MCF 10A (cell line): ENCODE data around the gene CYBRD1. TPM values are rescaled to one million over a fixed set of nuclear protein-coding genes. Genes with fewer than 3 reads are reported as not detected.

Experiments
- Bru-seq: library from RNA; stranded (reverse); fragments of 400-500 nt; gene quantifications from one replicate; lab custom pipeline; 2021; lab: Mats Ljungman, UMichigan
- BruChase-seq, 2 experiments: library from RNA; stranded (reverse); fragments of 400-500 nt; gene quantifications; one replicate each; lab custom pipeline; 2021; lab: Mats Ljungman, UMichigan
- BruUV-seq: library from RNA; stranded (reverse); fragments of 400-500 nt; replicated peaks from 2 replicates; lab custom pipeline; 2021; lab: Mats Ljungman, UMichigan
- CTCF ChIA-PET: fragments of 300-600 bp; sonication (Branson Sonifier 250); formaldehyde crosslinking; extraction: SDS; loops from one replicate; lab custom pipeline; 2021; ENCODE audit warnings: antibody characterized with exemption, inconsistent platforms; lab: Yijun Ruan, JAX
- POLR2A ChIA-PET: fragments of 300-600, 350-650 bp; sonication (Branson Sonifier 250); formaldehyde crosslinking; extraction: SDS; loops from one replicate; lab custom pipeline; 2020; ENCODE audit warnings: antibody characterized with exemption, inconsistent platforms; lab: Yijun Ruan, JAX
- DNase-seq: peaks from one replicate; pipeline ENCODE4 v3.0.0-alpha.2; 2018; ENCODE audit not compliant: unreplicated experiment
- H3K27ac Mint-ChIP-seq: one replicate; pipeline ENCODE4 v1.8.0; 2022; ENCODE audit warnings: mild to moderate bottlenecking, low read depth, mixed read lengths; ENCODE audit not compliant: unreplicated experiment
- H3K27me3 Mint-ChIP-seq: one replicate; pipeline ENCODE4 v1.8.0; 2022; ENCODE audit warnings: mixed read lengths; ENCODE audit not compliant: insufficient read depth, unreplicated experiment
- H3K36me3 Mint-ChIP-seq: one replicate; pipeline ENCODE4 v1.8.0; 2022; ENCODE audit warnings: mild to moderate bottlenecking, moderate library complexity, mixed read lengths; ENCODE audit not compliant: insufficient read depth, unreplicated experiment
- H3K4me1 Mint-ChIP-seq: one replicate; pipeline ENCODE4 v1.8.0; 2022; ENCODE audit warnings: mixed read lengths; ENCODE audit not compliant: insufficient read depth, unreplicated experiment
- H3K4me3 Mint-ChIP-seq: one replicate; pipeline ENCODE4 v1.8.0; 2022; ENCODE audit warnings: mild to moderate bottlenecking, moderate library complexity, mixed read lengths; ENCODE audit not compliant: unreplicated experiment
- H3K9me3 Mint-ChIP-seq: one replicate; pipeline ENCODE4 v1.8.0; 2022; ENCODE audit warnings: mixed read lengths; ENCODE audit not compliant: unreplicated experiment
- intact Hi-C: fragments of 100-400 bp; cut with micrococcal nuclease; formaldehyde crosslinking; loops from 2 replicates; pipeline ENCODE4 v1.14.1; 2022
- long read RNA-seq: library from polyadenylated mRNA; stranded (forward); transcript quantifications from one replicate; pipeline ENCODE4 v2.0.0, GENCODE V29; 2022
- total RNA-seq: library from RNA; stranded (reverse); gene quantifications from 2 replicates; pipeline ENCODE4 v1.2.3, GENCODE V29; 2022
- TF ChIP-seq, protein P1 (sequence below): fragments of 200-600 bp; IDR thresholded peaks from one replicate; pipeline ENCODE4 v1.8.0; 2022; ENCODE audit warnings: antibody characterized with exemption, mild to moderate bottlenecking; ENCODE audit not compliant: unreplicated experiment

Gene CYBRD1
- total RNA-seq (8.9 and 15.8 TPM in 2 replicates), Bru-seq, nascent RNA (percentile 45 among the genes with signal in this experiment), BruChase-seq, experiment 1, labeled RNA remaining after a 6-hour chase (percentile 79 among the genes with signal in this experiment), BruChase-seq, experiment 2, labeled RNA remaining after a 2-hour chase (percentile 70 among the genes with signal in this experiment)
- long read RNA-seq, full-length matches to known transcripts, result 12 of 14 reads
- long read RNA-seq, partial matches to known transcripts, result 0 of 14 reads
- long read RNA-seq, other reads (novel, unspliced or antisense), result 2 of 14 reads

DNA sequence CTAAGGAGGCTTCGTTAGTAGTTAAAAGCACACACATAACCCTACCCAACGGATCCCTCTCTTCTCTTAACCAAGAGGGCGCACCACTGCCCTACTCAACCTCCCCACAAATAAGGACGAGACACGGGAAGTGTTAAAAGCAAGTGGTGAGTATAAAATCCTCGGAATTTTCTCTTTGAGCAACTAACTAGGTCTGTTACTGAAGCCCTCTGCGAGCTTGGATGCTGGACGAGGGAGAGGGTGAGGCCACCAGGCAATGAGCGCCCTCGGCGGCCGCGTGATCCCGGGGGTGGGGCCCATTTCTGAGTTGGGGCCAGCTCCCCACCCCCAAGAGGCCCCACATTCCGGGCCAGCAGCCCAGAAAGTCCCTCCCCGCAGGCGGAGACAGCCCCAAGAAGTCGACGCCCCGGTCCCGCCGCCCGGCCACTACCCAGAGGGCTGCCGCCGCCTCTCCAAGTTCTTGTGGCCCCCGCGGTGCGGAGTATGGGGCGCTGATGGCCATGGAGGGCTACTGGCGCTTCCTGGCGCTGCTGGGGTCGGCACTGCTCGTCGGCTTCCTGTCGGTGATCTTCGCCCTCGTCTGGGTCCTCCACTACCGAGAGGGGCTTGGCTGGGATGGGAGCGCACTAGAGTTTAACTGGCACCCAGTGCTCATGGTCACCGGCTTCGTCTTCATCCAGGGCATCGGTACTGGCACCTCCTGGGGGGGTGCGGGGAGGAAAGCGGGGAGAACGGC is at the start of gene CYBRD1:
Gene CYBRD1, plus strand, starts transcription at position 423 of the 736 bp plus-strand sequence. Its CDS starts 72 bp downstream, at position 495.
- intact Hi-C loops, result no loop called here
- Mint-ChIP-seq H3K4me1 (peaks cover 15% of the 10 kb centered on the region), H3K27me3 (no peaks in the 10 kb centered on the region), H3K9me3 (no peaks in the 10 kb centered on the region), H3K4me3 (peak within 1 kb of the TSS; percentile 85), H3K27ac (peak within 1 kb of the TSS; percentile 55), H3K36me3 (no peaks in the 10 kb centered on the region)
- peak; percentile 74 for DNase-seq
- TF ChIP-seq, protein P1, sequence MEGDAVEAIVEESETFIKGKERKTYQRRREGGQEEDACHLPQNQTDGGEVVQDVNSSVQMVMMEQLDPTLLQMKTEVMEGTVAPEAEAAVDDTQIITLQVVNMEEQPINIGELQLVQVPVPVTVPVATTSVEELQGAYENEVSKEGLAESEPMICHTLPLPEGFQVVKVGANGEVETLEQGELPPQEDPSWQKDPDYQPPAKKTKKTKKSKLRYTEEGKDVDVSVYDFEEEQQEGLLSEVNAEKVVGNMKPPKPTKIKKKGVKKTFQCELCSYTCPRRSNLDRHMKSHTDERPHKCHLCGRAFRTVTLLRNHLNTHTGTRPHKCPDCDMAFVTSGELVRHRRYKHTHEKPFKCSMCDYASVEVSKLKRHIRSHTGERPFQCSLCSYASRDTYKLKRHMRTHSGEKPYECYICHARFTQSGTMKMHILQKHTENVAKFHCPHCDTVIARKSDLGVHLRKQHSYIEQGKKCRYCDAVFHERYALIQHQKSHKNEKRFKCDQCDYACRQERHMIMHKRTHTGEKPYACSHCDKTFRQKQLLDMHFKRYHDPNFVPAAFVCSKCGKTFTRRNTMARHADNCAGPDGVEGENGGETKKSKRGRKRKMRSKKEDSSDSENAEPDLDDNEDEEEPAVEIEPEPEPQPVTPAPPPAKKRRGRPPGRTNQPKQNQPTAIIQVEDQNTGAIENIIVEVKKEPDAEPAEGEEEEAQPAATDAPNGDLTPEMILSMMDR, result no peak
- BruUV-seq, result no TSS peak
- CTCF ChIA-PET, result interaction anchor here (0.7 to 1.6 kb wide), 4 partner anchors 10 to 760 kb away, joined by 3 to 4 read pairs (median 4); no protein-coding TSS in a partner anchor
- POLR2A ChIA-PET, result interaction anchor here (0.5 to 4.8 kb wide), 22 partner anchors 8 to 606 kb away, joined by 3 to 108 read pairs (median 4); partner anchors contain the start of genes DCAF17, DYNC1I2 and METTL8

- Mint-ChIP-seq H3K4me3 (no peak overlapping the region), H3K9me3 (no peaks in the 10 kb centered on the region), H3K27me3 (no peaks in the 10 kb centered on the region), H3K36me3 (peaks cover 43% of the 10 kb centered on the region), H3K27ac (no peak overlapping the region), H3K4me1 (no peaks in the 10 kb centered on the region)
- no peak for DNase-seq
- intact Hi-C loops, result no loop called here
- ChIA-PET CTCF (interaction anchor here (0.5 kb wide), 1 partner anchor 8 kb away, joined by 6 read pairs; no protein-coding TSS in a partner anchor), POLR2A (no interaction called here)
- no TSS peak for BruUV-seq
- TF ChIP-seq, protein P1, result no peak
Measured at GRCh38 chr2:171475979-171476378, 46.3 kb upstream of the CYBRD1 start.

- CTCF ChIA-PET, result no interaction called here
- no TSS peak for BruUV-seq
- TF ChIP-seq, protein P1, result no peak
- Mint-ChIP-seq H3K36me3 (peaks cover 37% of the 10 kb centered on the region), H3K27me3 (no peaks in the 10 kb centered on the region), H3K9me3 (no peaks in the 10 kb centered on the region), H3K27ac (no peak overlapping the region), H3K4me1 (no peaks in the 10 kb centered on the region), H3K4me3 (no peak overlapping the region)
- intact Hi-C loops, result no loop called here
- POLR2A ChIA-PET, result interaction anchor here (0.6 kb wide), 1 partner anchor 51 kb away, joined by 3 read pairs; no protein-coding TSS in a partner anchor
- DNase-seq, result no peak
Measured at GRCh38 chr2:171478345-171478744, 43.9 kb upstream of the CYBRD1 start.
